ENCODE measurements around the gene HOXC4. TPM values are rescaled to one million over a fixed set of nuclear protein-coding genes. Genes with fewer than 3 reads are reported as not detected.

The HOXC4 gene
- total and polyA plus RNA-seq, 10 of the 15 experiments (the other 5 are each of a cell fraction or from before 2014, with no cell fraction given) = 1.0 to 11.4 (median 4.2) TPM

DNA sequence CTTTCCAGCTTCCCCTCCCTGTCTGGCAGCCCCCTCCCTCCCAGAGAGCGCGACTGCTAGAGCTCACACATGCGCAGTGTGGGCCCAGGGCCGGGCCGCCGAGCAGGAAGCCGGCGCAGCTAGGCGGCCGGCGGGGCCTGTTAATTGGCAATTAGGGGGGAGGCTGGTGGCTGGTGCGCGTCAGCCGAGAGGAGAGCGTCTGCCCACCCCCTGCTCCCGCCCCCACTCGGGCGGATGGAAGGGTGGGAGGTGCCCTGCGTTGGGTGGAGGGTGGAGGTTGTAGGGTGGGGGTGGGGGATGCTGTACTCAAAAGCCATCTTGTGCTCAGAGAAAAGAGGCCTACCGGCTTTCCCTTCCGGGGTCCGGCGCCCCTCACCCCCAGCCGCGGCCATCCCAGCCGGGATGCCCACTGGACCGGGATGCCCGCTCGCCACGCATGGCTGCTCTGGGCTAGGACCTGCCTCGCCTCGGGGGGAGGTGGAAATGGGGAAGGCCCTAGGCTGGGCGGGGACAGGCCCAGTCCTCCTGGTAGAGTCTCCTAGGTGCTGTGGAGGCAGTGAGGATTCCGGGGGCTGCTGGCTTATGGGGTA is 35.7 kb upstream of the HOXC4 start (continued):
- TF ChIP-seq HDAC2 (IDR thresholded peaks at IDR 0.05) (no peak), YBX1 (IDR thresholded peaks at IDR 0.05) (no peak), CUX1 (IDR thresholded peaks at IDR 0.05; ENCODE audit: insufficient replicate concordance, low read depth, low read length) (no peak), NRF1 (conservative IDR thresholded peaks at IDR 0.05; ENCODE audit: low read depth, low read length) (peak; percentile 80), KAT2A (conservative IDR thresholded peaks at IDR 0.05; ENCODE audit: control insufficient read depth, low read depth, low read length) (no peak), POU2F2 (IDR thresholded peaks at IDR 0.05; ENCODE audit: borderline replicate concordance, low read depth, low read length) (peak; percentile 58; the same call in 1 of the 3 replicates), IRF3 (IDR thresholded peaks at IDR 0.05) (no peak), RUNX3 (IDR thresholded peaks at IDR 0.05; ENCODE audit: low read length) (no peak), IRF4 (IDR thresholded peaks at IDR 0.05; ENCODE audit: low read depth, low read length) (no peak), NR2C2 (IDR thresholded peaks at IDR 0.05; ENCODE audit: borderline replicate concordance, control insufficient read depth, insufficient read length, low read depth) (no peak), NR2C1 (IDR thresholded peaks at IDR 0.05) (peak; percentile 73; the same call in 1 of the 2 replicates), JUNB (IDR thresholded peaks at IDR 0.05) (no peak), DPF2 (IDR thresholded peaks at IDR 0.05) (no peak), PAX8 (IDR thresholded peaks at IDR 0.05) (no peak), BMI1 (IDR thresholded peaks at IDR 0.05; ENCODE audit: borderline replicate concordance) (no peak), E4F1 (IDR thresholded peaks at IDR 0.05; ENCODE audit: borderline replicate concordance, partially characterized antibody) (no peak)
- TF ChIP-seq, protein P1, sequence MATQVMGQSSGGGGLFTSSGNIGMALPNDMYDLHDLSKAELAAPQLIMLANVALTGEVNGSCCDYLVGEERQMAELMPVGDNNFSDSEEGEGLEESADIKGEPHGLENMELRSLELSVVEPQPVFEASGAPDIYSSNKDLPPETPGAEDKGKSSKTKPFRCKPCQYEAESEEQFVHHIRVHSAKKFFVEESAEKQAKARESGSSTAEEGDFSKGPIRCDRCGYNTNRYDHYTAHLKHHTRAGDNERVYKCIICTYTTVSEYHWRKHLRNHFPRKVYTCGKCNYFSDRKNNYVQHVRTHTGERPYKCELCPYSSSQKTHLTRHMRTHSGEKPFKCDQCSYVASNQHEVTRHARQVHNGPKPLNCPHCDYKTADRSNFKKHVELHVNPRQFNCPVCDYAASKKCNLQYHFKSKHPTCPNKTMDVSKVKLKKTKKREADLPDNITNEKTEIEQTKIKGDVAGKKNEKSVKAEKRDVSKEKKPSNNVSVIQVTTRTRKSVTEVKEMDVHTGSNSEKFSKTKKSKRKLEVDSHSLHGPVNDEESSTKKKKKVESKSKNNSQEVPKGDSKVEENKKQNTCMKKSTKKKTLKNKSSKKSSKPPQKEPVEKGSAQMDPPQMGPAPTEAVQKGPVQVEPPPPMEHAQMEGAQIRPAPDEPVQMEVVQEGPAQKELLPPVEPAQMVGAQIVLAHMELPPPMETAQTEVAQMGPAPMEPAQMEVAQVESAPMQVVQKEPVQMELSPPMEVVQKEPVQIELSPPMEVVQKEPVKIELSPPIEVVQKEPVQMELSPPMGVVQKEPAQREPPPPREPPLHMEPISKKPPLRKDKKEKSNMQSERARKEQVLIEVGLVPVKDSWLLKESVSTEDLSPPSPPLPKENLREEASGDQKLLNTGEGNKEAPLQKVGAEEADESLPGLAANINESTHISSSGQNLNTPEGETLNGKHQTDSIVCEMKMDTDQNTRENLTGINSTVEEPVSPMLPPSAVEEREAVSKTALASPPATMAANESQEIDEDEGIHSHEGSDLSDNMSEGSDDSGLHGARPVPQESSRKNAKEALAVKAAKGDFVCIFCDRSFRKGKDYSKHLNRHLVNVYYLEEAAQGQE (IDR thresholded peaks at IDR 0.05; ENCODE audit: low read depth, low read length) = no peak

Data from GM12878 (cell line).